Esophagus squamous epithelium (tissue), 5 donors: ENCODE data around the gene DUS1L. TPM values are rescaled to one million over a fixed set of nuclear protein-coding genes. Genes with fewer than 3 reads are reported as not detected.

Experiments
- DNase-seq: peaks from one replicate; lab custom pipeline; 2025; lab: John Stamatoyannopoulos, UW
- H3K27ac ChIP-seq, 4 donors: fragments of 200-600 bp; sonication (generic); one replicate each; pipeline ENCODE4 v1.5.1; 2016 to 2019; ENCODE audit warnings: mild to moderate bottlenecking in 1 of 4
- H3K27me3 ChIP-seq, 4 donors: fragments of 200-600 bp; sonication (generic); 1 replicate in 3 of 4; 2 replicates in 1 of 4; pipeline versions ENCODE4 v1.5.1 to v1.6.0; 2017 to 2021; ENCODE audit warnings: antibody characterized with exemption in 1 of 4
- H3K36me3 ChIP-seq, 3 donors: fragments of 200-600 bp; sonication (generic); one replicate each; pipeline ENCODE4 v1.5.1; 2016 to 2019
- H3K4me1 ChIP-seq, 3 donors: fragments of 200-600 bp; sonication (generic); one replicate each; pipeline ENCODE4 v1.5.1; 2017 to 2019
- H3K4me3 ChIP-seq, 4 donors: fragments of 200-600 bp; sonication (generic); 1 replicate in 3 of 4; 2 replicates in 1 of 4; pipeline ENCODE4 v1.5.1; 2016 to 2019; ENCODE audit warnings: mild to moderate bottlenecking in 2 of 4, moderate library complexity in 1 of 4
- H3K9me3 ChIP-seq, 3 donors: fragments of 200-600 bp; sonication (generic); one replicate each; pipeline ENCODE4 v1.5.1; 2016 to 2019
- POLR2A ChIP-seq, 4 donors: fragments of 450-650 bp; IDR thresholded peaks; one replicate each; pipeline ENCODE4 v1.6.1; 2017; ENCODE audit warnings: antibody characterized with exemption in 4 of 4, mild to moderate bottlenecking in 4 of 4, moderate library complexity in 3 of 4
- whole genome bisulfite sequencing, 2 donors: methylation state at CpG; one replicate each; pipeline ENCODE4 v1.1.5; 2018; 5-methylcytosine and 5-hydroxymethylcytosine counted together
- intact Hi-C: fragments of 100-400 bp; cut with DNase I; formaldehyde crosslinking; loops from one replicate; pipeline ENCODE4 v1.15.0; 2022
- total RNA-seq, 4 donors: library from RNA; depleted of rRNA; stranded (reverse); fragments of >200 nt; gene quantifications; one replicate each; pipeline ENCODE4 v1.1.0, GENCODE V29; 2016
- TF ChIP-seq, protein P1 (sequence below), 6 experiments: fragments of 450-650 bp in 4 of 6; fragments of 200-600 bp in 2 of 6; sonication (generic) in 2 of 6; IDR thresholded peaks; one replicate each; pipeline ENCODE4 v1.5.1; 2016 to 2019; ENCODE audit warnings: antibody characterized with exemption in 6 of 6, mild to moderate bottlenecking in 4 of 6, moderate library complexity in 4 of 6
- donor health status: DM: yes; HTN: yes; CAD: no.

DUS1L gene
- total RNA-seq, 4 donors from 2014 or later, result 53.3 to 125 (median 105) TPM

DNA sequence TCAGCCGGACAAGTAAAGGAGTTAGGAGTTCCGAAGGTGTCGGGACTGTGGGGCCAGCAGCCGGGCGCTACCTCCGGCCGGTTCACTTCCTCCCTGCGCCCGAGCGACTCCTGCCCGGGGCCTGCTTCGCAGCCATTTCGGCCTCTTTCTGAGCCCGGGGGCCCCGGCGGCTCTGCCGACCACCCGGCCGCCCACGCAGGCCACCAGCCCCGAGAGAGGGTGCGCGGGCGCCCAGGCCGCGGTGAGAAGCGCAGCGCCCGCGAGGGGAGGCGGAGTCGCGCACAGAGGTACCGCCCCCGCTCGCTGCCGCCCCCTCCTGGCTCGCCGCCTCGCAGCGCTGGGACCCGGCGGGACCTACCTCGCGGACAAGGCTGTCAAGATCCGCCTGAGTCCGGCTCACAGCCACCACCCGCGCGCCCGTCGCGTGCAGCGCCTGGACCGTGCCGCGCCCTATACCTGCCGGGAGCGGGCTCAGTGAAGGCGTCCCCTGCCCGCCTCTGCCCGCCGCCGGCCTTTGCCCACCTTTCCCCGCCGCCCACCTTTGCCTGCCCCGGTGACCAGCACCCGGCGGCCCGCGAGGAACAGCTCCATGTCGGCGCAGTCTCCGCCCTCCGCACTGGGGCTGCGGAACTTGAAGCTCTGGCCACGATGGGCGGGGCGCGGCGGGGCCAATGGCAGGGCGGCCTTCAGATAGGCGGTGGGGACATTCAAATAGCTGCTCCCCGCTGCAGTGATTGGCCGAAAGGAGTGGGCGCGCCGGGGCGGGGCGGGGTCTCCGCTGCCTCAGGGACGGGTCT is 28.3 kb downstream of the DUS1L start, which contains the start of gene DCXR:
TSS of gene DCXR (minus strand) at position 606 of the 797 bp plus-strand sequence. CDS start at position 591, 15 bp downstream.
- TF ChIP-seq, protein P1, sequence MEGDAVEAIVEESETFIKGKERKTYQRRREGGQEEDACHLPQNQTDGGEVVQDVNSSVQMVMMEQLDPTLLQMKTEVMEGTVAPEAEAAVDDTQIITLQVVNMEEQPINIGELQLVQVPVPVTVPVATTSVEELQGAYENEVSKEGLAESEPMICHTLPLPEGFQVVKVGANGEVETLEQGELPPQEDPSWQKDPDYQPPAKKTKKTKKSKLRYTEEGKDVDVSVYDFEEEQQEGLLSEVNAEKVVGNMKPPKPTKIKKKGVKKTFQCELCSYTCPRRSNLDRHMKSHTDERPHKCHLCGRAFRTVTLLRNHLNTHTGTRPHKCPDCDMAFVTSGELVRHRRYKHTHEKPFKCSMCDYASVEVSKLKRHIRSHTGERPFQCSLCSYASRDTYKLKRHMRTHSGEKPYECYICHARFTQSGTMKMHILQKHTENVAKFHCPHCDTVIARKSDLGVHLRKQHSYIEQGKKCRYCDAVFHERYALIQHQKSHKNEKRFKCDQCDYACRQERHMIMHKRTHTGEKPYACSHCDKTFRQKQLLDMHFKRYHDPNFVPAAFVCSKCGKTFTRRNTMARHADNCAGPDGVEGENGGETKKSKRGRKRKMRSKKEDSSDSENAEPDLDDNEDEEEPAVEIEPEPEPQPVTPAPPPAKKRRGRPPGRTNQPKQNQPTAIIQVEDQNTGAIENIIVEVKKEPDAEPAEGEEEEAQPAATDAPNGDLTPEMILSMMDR (IDR thresholded peaks at IDR 0.05), result peak; percentile 51 to 89 (median 77)
- TF ChIP-seq POLR2A (IDR thresholded peaks at IDR 0.05), result peak in 3 of 4 donors; percentile 58 to 95 (median 90)
- H3K9me3 ChIP-seq, result no peaks in the 10 kb centered on the region
- intact Hi-C loops, result no loop called here
- 0% methylated on average over 1 to 11 of the region's 92 CpGs for WGBS, 2 donors
- peak; percentile 87 for DNase-seq
- peak within 1 kb of the TSS; percentile 53 to 82 (median 64) for H3K4me3 ChIP-seq
- peaks cover 0 to 20% (median 0%) of the 10 kb centered on the region in 3 donors for H3K36me3 ChIP-seq
- peak within 1 kb of the TSS; percentile 93 to 98 (median 96) for H3K27ac ChIP-seq
- peaks cover 16 to 50% (median 19%) of the 10 kb centered on the region in 3 donors for H3K4me1 ChIP-seq
- peaks cover 0 to 1% (median 0%) of the 10 kb centered on the region in 4 donors for H3K27me3 ChIP-seq

DNA sequence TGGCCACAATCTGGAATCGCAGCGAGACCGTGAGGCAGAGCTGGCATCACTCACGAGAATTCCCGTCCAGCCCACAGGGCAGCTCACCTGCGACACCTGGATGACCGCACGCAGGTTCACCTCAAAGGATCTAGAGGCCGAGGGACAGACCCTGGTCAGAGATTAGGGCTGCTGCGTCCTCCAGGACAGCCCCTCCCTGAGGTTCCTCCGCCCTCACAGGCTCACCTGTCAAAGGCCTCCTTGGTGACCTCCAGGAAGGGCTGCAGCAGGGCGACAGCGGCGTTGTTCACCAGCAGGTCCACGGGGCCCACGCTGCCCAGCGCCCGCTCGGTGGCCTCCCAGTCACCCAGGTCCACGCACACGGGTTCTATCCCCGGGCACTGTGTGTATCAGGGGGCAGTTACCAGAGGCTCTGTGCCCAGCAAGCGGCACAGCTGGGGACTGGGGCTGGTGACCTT is 28.9 kb downstream of the DUS1L start:
- WGBS, 2 donors, result 27 to 51% methylated on average over 11 to 19 of the region's 23 CpGs
- H3K9me3 ChIP-seq, result no peaks in the 10 kb centered on the region
- H3K4me3 ChIP-seq, result peak overlapping the region; percentile 53 to 82 (median 64)
- TF ChIP-seq POLR2A (IDR thresholded peaks at IDR 0.05), result no peak
- TF ChIP-seq, protein P1 (IDR thresholded peaks at IDR 0.05), result no peak
- peaks cover 22 to 56% (median 23%) of the 10 kb centered on the region in 3 donors for H3K4me1 ChIP-seq
- peak overlapping the region; percentile 93 to 98 (median 96) for H3K27ac ChIP-seq
- intact Hi-C loops, result no loop called here
- H3K27me3 ChIP-seq, result peaks cover 0 to 7% (median 0%) of the 10 kb centered on the region in 4 donors
- peaks cover 0 to 20% (median 0%) of the 10 kb centered on the region in 3 donors for H3K36me3 ChIP-seq
- no peak for DNase-seq

DNA sequence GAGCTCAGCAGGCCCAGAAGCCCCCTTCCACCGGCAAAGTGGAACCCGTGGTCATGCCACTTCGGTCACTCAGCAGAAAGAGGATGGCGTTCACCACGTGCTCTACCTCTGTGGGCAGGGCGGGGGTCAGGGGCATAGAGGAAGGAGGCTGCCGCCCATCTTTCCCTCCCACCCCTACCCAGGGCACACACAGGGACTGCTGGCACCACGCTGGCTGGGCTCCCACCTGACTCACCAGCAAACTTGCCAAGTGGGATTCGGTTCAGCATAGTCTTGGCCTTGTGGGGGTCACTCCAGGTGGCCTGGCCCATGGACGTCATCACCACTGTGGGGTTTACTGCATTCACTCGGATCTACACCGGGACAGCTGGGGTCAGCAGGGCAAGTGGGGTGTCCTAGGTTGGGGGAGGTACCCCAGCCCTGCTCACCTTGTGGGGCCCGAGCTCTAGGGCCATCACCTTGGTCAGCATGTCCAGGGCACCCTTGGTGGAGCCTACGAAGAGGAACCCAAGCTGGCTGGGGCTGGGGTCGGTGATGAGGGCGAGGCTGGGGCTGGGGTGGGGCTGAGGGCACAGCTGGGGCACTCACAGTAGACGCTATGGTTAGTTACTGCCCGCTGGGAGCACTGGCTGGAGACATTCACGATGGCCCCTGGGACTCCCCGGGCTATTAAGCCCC is 29.5 kb downstream of the DUS1L start:
- Histone ChIP-seq H3K27ac (peak overlapping the region in 3 of 4 donors; percentile 94 to 98 (median 98)), H3K4me1 (peaks cover 22 to 58% (median 24%) of the 10 kb centered on the region in 3 donors), H3K27me3 (peaks cover 0 to 7% (median 0%) of the 10 kb centered on the region in 4 donors), H3K9me3 (no peaks in the 10 kb centered on the region), H3K4me3 (peak overlapping the region; percentile 53 to 82 (median 64)), H3K36me3 (peaks cover 0 to 20% (median 0%) of the 10 kb centered on the region in 3 donors)
- DNase-seq, result no peak
- TF ChIP-seq, protein P1 (IDR thresholded peaks at IDR 0.05), result no peak
- no peak for TF ChIP-seq POLR2A (IDR thresholded peaks at IDR 0.05)
- WGBS, 2 donors, result 76 to 90% methylated on average over 6 to 8 of the region's 20 CpGs
- intact Hi-C loops, result no loop called here

DNA sequence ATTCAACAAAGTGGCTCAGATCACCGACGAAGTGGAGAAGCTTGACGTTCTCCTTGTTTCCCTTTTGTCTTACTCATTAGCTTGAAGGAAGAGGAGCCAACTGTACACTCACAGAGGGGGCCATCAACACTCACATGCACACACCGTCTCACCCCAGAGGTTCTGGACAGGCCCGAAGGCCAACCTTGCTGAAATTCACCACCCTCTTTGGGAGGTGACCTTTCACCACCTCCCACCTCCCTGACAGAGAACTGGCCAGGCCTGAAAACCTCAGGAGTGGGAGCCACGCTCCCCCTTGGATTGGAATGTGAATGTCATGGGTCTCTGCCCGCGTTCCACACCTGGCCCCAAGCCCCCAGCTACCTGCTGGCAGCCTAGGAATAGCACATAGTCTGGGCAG is 30.1 kb downstream of the DUS1L start:
- TF ChIP-seq POLR2A (IDR thresholded peaks at IDR 0.05), result no peak
- TF ChIP-seq, protein P1 (IDR thresholded peaks at IDR 0.05), result no peak
- Histone ChIP-seq H3K9me3 (no peaks in the 10 kb centered on the region), H3K4me3 (no peak overlapping the region), H3K36me3 (peaks cover 0 to 20% (median 0%) of the 10 kb centered on the region in 3 donors), H3K27ac (no peak overlapping the region), H3K4me1 (peaks cover 22 to 64% (median 29%) of the 10 kb centered on the region in 3 donors), H3K27me3 (peaks cover 0 to 7% (median 0%) of the 10 kb centered on the region in 4 donors)
- intact Hi-C loops, result no loop called here
- DNase-seq, result no peak
- 79 to 89% methylated on average over 4 to 8 of the region's 8 CpGs for WGBS, 2 donors
